NT2/D1 (cell line): ENCODE measurements around the gene CACNA1H.

ENCODE experiments used
- SUZ12 ChIP-seq: IDR thresholded peaks from 2 replicates; pipeline ENCODE4 v1.6.1; 2011; ENCODE audit not compliant: insufficient read length, insufficient read depth; ENCODE audit errors: extremely low read depth
- YY1 ChIP-seq: IDR thresholded peaks from 2 replicates; pipeline ENCODE4 v1.6.1; 2011; ENCODE audit not compliant: insufficient read length, insufficient read depth
- ZNF274 ChIP-seq: IDR thresholded peaks from 2 replicates; pipeline ENCODE4 v1.6.1; 2011; ENCODE audit warnings: mild to moderate bottlenecking, low read depth, low read length

- TF ChIP-seq YY1 (no peak), SUZ12 (no peak), ZNF274 (no peak)
Observed at GRCh38 chr16:1121009-1121408, 31.9 kb upstream of the CACNA1H start.
